HL-60 (cell line): ENCODE results near the gene MGAT5B.

Experiments used
- GABPA ChIP-seq: IDR thresholded peaks from 2 replicates; pipeline ENCODE4 v1.6.1; 2012; ENCODE audit warnings: low read depth
- POLR2AphosphoS5 ChIP-seq: IDR thresholded peaks from 2 replicates; pipeline ENCODE4 v1.6.1; 2012; ENCODE audit warnings: low read depth
- SPI1 ChIP-seq: IDR thresholded peaks from 2 replicates; pipeline ENCODE4 v1.6.1; 2012; ENCODE audit warnings: low read depth, mild to moderate bottlenecking, borderline replicate concordance
- TF ChIP-seq, protein P1 (sequence below): IDR thresholded peaks from one replicate; pipeline ENCODE4 v1.5.1; 2011; ENCODE audit warnings: low read length, control low read depth, inconsistent platforms; ENCODE audit not compliant: insufficient read depth
- TF ChIP-seq, protein P2 (sequence below): IDR thresholded peaks from 2 replicates; pipeline ENCODE4 v1.6.1; 2012; ENCODE audit warnings: low read depth; ENCODE audit not compliant: insufficient replicate concordance

DNA sequence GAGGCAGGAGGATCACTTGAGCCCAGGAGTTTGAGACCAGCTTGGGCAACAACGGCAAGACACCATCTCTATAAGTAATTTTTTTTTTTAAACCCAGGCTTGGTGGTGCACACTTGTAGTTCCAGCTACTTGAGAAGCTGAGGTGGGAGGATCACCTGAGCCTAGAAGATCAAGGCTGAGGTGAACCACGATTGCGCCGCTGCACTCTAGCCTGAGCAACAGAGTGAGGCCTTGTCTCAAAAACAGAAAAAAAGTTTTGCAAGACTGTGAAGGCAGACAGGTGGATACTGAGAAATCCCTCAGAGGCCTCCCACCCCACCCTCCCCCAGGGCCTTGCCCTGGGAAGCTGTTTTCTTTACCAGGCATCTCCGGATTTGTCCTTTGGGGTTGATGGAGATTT lies 125.4 kb downstream of the MGAT5B start:
- TF ChIP-seq, protein P1, sequence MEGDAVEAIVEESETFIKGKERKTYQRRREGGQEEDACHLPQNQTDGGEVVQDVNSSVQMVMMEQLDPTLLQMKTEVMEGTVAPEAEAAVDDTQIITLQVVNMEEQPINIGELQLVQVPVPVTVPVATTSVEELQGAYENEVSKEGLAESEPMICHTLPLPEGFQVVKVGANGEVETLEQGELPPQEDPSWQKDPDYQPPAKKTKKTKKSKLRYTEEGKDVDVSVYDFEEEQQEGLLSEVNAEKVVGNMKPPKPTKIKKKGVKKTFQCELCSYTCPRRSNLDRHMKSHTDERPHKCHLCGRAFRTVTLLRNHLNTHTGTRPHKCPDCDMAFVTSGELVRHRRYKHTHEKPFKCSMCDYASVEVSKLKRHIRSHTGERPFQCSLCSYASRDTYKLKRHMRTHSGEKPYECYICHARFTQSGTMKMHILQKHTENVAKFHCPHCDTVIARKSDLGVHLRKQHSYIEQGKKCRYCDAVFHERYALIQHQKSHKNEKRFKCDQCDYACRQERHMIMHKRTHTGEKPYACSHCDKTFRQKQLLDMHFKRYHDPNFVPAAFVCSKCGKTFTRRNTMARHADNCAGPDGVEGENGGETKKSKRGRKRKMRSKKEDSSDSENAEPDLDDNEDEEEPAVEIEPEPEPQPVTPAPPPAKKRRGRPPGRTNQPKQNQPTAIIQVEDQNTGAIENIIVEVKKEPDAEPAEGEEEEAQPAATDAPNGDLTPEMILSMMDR: no peak
- TF ChIP-seq POLR2AphosphoS5: no peak
- TF ChIP-seq SPI1: no peak
- TF ChIP-seq GABPA: no peak
- TF ChIP-seq, protein P2, sequence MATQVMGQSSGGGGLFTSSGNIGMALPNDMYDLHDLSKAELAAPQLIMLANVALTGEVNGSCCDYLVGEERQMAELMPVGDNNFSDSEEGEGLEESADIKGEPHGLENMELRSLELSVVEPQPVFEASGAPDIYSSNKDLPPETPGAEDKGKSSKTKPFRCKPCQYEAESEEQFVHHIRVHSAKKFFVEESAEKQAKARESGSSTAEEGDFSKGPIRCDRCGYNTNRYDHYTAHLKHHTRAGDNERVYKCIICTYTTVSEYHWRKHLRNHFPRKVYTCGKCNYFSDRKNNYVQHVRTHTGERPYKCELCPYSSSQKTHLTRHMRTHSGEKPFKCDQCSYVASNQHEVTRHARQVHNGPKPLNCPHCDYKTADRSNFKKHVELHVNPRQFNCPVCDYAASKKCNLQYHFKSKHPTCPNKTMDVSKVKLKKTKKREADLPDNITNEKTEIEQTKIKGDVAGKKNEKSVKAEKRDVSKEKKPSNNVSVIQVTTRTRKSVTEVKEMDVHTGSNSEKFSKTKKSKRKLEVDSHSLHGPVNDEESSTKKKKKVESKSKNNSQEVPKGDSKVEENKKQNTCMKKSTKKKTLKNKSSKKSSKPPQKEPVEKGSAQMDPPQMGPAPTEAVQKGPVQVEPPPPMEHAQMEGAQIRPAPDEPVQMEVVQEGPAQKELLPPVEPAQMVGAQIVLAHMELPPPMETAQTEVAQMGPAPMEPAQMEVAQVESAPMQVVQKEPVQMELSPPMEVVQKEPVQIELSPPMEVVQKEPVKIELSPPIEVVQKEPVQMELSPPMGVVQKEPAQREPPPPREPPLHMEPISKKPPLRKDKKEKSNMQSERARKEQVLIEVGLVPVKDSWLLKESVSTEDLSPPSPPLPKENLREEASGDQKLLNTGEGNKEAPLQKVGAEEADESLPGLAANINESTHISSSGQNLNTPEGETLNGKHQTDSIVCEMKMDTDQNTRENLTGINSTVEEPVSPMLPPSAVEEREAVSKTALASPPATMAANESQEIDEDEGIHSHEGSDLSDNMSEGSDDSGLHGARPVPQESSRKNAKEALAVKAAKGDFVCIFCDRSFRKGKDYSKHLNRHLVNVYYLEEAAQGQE: no peak
